Adipose tissue (tissue), 3 donors: ENCODE results near the gene FAXDC2. TPM values are rescaled to one million over a fixed set of nuclear protein-coding genes. Genes with fewer than 3 reads are reported as not detected.

ENCODE experiments used
- H3K27ac ChIP-seq: one replicate; pipeline ENCODE4 v1.5.1; 2013; ENCODE audit warnings: low read depth, low read length
- WGBS, 3 donors: extraction: QIAGEN DNeasy Blood & Tissue Kit; methylation state at CpG; one replicate each; pipeline ENCODE4 v1.1.7; 2013; 5-methylcytosine and 5-hydroxymethylcytosine counted together
- polyA plus RNA-seq, 3 donors: library from polyadenylated mRNA; stranded (reverse); fragments of 200-250 nt; gene quantifications; one replicate each; pipeline ENCODE4 v1.2.3, GENCODE V29; 2013
- donor health status: healthy with polysubstance abuse.
- donor health status: Bipolar disorder and iron deficiency.
- donor health status: healthy.

Gene FAXDC2
- polyA plus RNA-seq, 3 donors: 5.5 to 22.7 (median 20.2) TPM

DNA sequence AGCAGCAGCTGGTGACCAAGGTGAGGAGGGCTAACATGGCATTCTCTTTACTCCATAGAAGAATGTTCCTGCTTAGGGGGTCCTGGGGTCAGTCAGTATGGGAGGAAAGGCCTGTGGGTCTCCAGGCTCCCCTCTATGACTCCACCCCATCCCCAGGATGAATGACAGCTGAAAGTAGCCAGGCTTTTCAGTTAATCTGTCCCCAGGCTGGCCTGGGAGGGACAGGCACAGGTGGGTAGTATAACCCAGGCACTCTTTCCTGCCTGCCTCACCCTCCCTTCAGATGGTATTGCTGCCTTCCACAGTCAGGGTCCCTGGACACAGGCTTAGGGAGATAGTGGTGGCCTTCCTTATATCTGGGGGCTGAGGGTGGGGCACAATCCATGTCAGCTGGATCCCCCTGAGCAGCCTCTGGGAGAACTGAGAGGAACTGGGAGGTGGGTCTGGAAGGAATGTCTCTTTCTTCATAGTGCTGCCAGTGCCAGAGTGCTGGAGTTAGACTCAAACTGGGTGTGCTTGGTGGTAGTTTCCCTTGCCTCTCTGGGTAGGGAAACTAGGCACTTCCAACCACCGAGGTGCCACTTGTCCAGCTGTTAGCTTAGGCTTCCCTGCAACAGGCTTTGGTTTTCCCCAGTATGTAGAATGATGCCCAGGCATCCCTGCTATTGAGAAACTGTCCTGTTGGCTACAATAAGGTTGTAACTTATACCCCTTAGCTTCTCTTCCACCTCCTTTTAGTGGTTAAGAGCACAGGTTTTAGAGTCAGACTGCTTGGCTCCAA, 67.4 kb downstream of the FAXDC2 start:
- no peak overlapping the region for H3K27ac ChIP-seq
- WGBS, 3 donors: 31 to 75% (median 70%) methylated on average over 1 of the region's 1 CpG

DNA sequence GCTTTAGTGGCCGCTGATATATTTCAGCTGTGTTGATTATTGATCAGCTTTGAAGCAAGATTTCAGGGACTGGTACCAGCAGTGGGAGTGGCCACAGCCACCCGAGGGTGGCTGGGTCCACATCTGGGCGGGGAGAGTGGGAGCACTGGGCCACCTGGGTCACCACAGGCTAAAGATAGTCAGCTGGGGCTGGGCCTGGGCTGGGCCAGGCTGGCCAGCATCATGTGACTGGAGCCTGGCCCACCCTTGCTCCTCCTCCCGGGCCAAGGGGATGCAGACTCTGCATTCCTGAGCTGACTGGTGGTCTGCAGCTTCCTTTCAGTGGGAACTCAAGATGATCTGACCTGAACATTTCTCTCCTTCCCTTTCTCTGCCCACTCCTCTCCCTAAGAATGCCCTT, 68.1 kb downstream of the FAXDC2 start:
- 27 to 70% (median 58%) methylated on average over 4 of the region's 4 CpGs for WGBS, 3 donors
- H3K27ac ChIP-seq: no peak overlapping the region

DNA sequence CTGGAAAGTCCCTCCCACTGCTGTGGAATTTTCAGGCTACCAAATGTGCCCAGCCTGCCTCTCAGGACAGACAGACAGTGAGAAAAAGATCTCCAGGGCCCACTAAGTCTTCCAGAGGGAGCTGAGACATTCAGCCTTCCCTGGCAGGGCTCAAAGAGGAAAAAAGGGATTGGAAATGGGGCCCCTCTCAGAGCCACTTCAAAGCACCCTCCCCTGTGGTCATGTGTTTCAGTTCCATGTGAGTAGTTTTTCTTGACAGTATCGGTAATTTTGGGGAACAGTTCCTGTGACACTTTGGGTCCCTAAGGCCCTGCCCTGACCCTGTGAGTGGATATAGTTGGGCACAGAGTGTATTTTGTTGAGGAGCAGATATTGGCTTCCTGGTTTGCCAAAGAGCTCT, 70.3 kb downstream of the FAXDC2 start:
- no peak overlapping the region for H3K27ac ChIP-seq
- WGBS, 3 donors: 50 to 74% (median 57%) methylated on average over 1 of the region's 1 CpG

DNA sequence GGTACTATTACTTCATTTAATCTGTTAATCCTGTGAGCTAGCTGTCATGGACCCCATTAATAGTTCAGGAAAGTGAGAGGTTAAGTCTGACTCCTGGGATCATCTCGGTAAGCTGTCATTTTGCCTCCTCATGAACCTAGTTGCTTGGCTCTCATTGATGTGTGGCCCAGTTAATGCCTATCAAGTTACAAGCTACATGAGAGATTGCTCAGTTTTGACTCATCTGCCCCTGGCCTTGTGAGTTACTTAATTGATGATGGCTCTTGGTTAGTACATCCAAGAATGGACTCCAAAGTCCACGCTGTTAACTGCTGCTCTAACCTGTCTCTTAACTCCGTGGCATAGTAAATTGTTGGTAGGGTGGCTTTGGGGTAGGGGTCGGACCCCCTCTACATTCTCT, 71.3 kb downstream of the FAXDC2 start:
- no peak overlapping the region for H3K27ac ChIP-seq
- WGBS, 3 donors: 86 to 93% (median 91%) methylated on average over 4 of the region's 4 CpGs

DNA sequence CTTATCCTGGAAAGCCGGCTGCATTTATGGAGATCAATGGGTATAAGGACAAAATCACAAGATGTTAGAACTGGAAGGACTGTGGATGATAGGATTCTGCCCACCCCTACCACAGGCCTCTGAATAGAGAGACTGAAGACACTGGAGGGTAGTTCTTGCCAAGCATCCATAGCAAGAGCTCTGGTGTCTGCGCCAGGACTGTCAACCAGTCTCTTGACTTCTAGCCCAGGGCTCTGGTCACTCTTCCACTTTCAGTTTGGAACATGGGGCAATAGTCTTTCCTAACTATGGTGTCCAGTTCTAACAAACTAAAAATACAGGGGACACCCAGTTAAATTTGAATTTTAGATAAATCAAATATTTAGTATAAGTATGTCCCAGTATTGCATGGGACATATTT, 71.9 kb downstream of the FAXDC2 start:
- 91 to 94% (median 92%) methylated on average over 2 of the region's 2 CpGs for WGBS, 3 donors
- H3K27ac ChIP-seq: no peak overlapping the region

DNA sequence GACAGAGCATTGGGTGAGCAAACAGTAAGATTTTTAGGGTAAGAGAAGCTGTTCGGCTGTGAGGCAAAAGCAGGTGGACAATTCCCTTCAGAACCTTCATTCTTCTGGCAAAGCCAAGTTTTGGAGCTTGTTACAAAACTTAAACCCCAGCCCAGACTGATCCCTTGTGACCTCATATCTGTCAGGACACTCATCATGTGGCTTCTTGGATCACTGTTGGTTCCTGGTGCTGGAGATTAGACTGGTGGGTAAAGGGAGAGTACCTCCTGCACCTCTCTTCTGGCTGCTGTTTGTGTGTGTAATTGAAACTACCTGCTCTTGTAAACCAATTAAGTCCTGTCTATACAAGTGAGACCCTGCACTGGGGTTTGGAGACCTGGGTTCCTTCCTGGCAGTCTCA, 74.2 kb downstream of the FAXDC2 start:
- WGBS, 3 donors: 50 to 76% (median 75%) methylated on average over 1 of the region's 1 CpG

DNA sequence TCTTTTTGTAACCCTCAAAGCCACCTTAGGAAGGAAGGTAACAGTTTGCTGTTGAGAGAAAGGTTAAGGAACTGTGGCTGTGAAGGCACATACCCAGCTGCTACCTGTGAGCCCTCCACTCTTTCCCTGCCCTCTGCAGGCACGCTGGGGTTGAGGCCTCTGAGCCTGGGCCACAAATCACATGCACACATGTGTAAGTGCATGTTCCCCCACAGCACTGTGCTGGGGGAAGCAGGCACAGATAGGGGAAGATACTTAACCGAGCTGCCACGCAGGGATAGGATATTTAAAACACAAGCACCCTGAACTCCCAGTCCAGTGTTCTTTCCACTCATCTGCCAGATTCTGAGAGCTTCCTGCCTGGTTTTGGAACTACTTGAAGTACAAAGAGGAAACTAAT, 77.1 kb downstream of the FAXDC2 start:
- 42 to 59% (median 56%) methylated on average over 3 of the region's 3 CpGs for WGBS, 3 donors
- H3K27ac ChIP-seq: no peak overlapping the region

More for the DNA sequence above, 74.2 kb downstream of the FAXDC2 start:
- no peak overlapping the region for H3K27ac ChIP-seq

DNA sequence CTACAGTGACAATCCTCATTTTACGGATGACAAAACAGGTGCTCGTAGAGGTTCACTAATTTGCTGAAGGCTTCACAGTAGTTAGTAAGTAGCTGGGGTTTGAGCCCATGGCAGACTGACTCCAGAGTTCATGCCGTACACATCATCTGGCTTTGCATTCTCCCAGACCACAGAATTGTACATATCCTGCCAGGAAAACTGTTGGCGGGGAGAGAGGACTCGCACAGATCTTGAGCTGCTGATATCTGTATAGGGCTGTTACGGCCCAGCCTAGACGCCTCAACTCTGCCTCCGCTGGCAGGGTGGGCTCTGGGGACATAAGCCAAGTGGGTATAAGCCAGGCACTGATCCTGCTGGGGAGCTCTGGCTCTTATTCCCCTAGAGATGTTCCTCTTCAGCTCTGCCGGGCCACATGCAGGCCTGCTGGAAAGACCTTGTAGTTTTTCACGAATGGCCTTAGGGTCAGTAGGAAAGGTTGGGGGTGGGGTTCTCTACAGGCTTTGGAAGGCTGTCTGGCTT, 79.0 kb downstream of the FAXDC2 start:
- no peak overlapping the region for H3K27ac ChIP-seq
- 27 to 44% (median 29%) methylated on average over 10 of the region's 10 CpGs for WGBS, 3 donors

DNA sequence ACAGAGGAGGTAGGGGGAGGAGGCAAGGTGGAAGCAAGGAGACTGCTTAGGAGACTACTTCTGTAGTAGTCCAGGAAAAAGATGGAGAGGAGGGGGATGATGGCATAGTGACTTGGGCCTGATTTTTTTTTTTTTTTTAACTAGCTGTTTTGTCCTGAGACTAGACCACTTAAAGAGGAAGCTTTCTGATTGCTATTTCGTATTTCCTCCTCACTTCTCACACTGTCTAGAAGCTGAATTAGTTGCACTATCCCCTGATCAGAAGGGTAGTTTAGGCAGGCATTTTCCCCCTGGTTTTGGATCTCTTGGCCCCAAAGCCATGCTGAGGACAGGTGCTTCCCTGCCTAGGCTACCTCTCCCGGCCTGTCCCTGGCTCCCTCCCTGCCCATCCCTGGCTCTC, 80.3 kb downstream of the FAXDC2 start:
- 48 to 69% (median 55%) methylated on average over 2 of the region's 2 CpGs for WGBS, 3 donors
- H3K27ac ChIP-seq: no peak overlapping the region

Other genes starting within 250 kb of the FAXDC2 start
- 10 to 100 TPM; 29.8 to 61.3 (median 41.3) TPM for gene LARP1, start 95.2 kb downstream of the FAXDC2 start, polyA plus RNA-seq
- 10 to 100 TPM; 16.6 to 52.8 (median 52.1) TPM for gene CNOT8, start 8.0 kb upstream of the FAXDC2 start, polyA plus RNA-seq
- 1 to 10 TPM; 2.7 to 9.4 (median 6.0) TPM for gene GEMIN5, start 87.6 kb upstream of the FAXDC2 start, polyA plus RNA-seq
- 10 to 100 TPM; 25.3 to 46.6 (median 38.0) TPM for gene MRPL22, start 90.5 kb upstream of the FAXDC2 start, polyA plus RNA-seq
- not detected for gene KIF4B, start 163.2 kb upstream of the FAXDC2 start, polyA plus RNA-seq